Spinal cord (tissue), 10 donors: ENCODE results near the gene METRNL. TPM values are rescaled to one million over a fixed set of nuclear protein-coding genes. Genes with fewer than 3 reads are reported as not detected.

ENCODE experiments used
- DNase-seq, 6 donors: peaks; one replicate each; pipeline versions ENCODE4 v3.0.0 to v3.0.0-alpha.2; 2013 to 2015; ENCODE audit warnings: low spot score in 6 of 6, low read depth in 4 of 6
- H3K27ac ChIP-seq: one replicate; pipeline ENCODE4 v1.5.1; 2013; ENCODE audit warnings: low read depth, low read length, control low read depth
- H3K27me3 ChIP-seq: one replicate; pipeline ENCODE4 v1.6.1; 2013; ENCODE audit warnings: low read length; ENCODE audit not compliant: control insufficient read depth, insufficient read depth
- H3K36me3 ChIP-seq: one replicate; pipeline ENCODE4 v1.6.1; 2013; ENCODE audit warnings: low read length; ENCODE audit not compliant: control insufficient read depth, insufficient read depth
- H3K4me1 ChIP-seq: one replicate; pipeline ENCODE4 v1.6.1; 2013; ENCODE audit warnings: low read length; ENCODE audit not compliant: control insufficient read depth, insufficient read depth
- H3K4me3 ChIP-seq: one replicate; pipeline ENCODE4 v1.5.1; 2013; ENCODE audit warnings: low read depth, low read length, control low read depth
- H3K9me3 ChIP-seq: one replicate; pipeline ENCODE4 v1.6.1; 2013; ENCODE audit warnings: low read length; ENCODE audit not compliant: control insufficient read depth, insufficient read depth
- WGBS: methylation state at CpG from one replicate; pipeline ENCODE4 v1.1.5; 2013; ENCODE audit warnings: missing lambda C conversion rate; ENCODE audit not compliant: insufficient coverage; 5-methylcytosine and 5-hydroxymethylcytosine counted together
- polyA plus RNA-seq, 2 donors: library from polyadenylated mRNA; unstranded; fragments of 120-200 nt; gene quantifications; one replicate each; pipeline ENCODE4 v1.2.1, GENCODE V29; 2013; ENCODE audit not compliant: insufficient read length in 2 of 2
- total RNA-seq, 2 donors: library from RNA; depleted of rRNA in 1 of 2; stranded (reverse); fragments of 120-200 nt in 1 of 2; fragments of >200 nt in 1 of 2; gene quantifications; one replicate each; pipeline versions ENCODE4 v1.2.3 to v1.2.4, GENCODE V29; 2013 to 2014
- donor health status: healthy.

The METRNL gene
- total and polyA plus RNA-seq, 4 donors = 35.7 to 133 (median 47.8) TPM

- Histone ChIP-seq H3K9me3 (no peaks in the 10 kb centered on the region), H3K4me1 (peaks cover 25% of the 10 kb centered on the region), H3K27me3 (no peaks in the 10 kb centered on the region), H3K36me3 (no peaks in the 10 kb centered on the region), H3K4me3 (no peak overlapping the region), H3K27ac (no peak overlapping the region)
- WGBS = 94% methylated on average over 15 of the region's 16 CpGs
- no peak for DNase-seq
Observed at GRCh38 chr17:83070800-83071341, 8.5 kb upstream of the METRNL start.

GRCh38 chr17:83071365-83071764 is 8.0 kb upstream of the METRNL start:
- no peak overlapping the region for H3K4me3 ChIP-seq
- 93% methylated on average over 11 of the region's 12 CpGs for WGBS
- no peak for DNase-seq
- peaks cover 25% of the 10 kb centered on the region for H3K4me1 ChIP-seq
- no peaks in the 10 kb centered on the region for H3K36me3 ChIP-seq
- H3K27ac ChIP-seq = no peak overlapping the region
- H3K27me3 ChIP-seq = no peaks in the 10 kb centered on the region
- no peaks in the 10 kb centered on the region for H3K9me3 ChIP-seq

GRCh38 chr17:83071966-83072562 is 7.3 kb upstream of the METRNL start:
- DNase-seq = no peak

GRCh38 chr17:83072600-83073358 is 6.6 kb upstream of the METRNL start:
- 90% methylated on average over 26 of the region's 28 CpGs for WGBS
- no peaks in the 10 kb centered on the region for H3K9me3 ChIP-seq
- H3K4me1 ChIP-seq = peaks cover 29% of the 10 kb centered on the region
- H3K27ac ChIP-seq = no peak overlapping the region
- H3K27me3 ChIP-seq = no peaks in the 10 kb centered on the region
- H3K4me3 ChIP-seq = no peak overlapping the region
- H3K36me3 ChIP-seq = no peaks in the 10 kb centered on the region
- DNase-seq = no peak

More at GRCh38 chr17:83071966-83072562, 7.3 kb upstream of the METRNL start:
- H3K27me3 ChIP-seq = no peaks in the 10 kb centered on the region
- no peaks in the 10 kb centered on the region for H3K36me3 ChIP-seq
- H3K27ac ChIP-seq = no peak overlapping the region
- H3K4me3 ChIP-seq = no peak overlapping the region
- WGBS = 62% methylated on average over 8 of the region's 10 CpGs
- no peaks in the 10 kb centered on the region for H3K9me3 ChIP-seq
- peaks cover 25% of the 10 kb centered on the region for H3K4me1 ChIP-seq

- Histone ChIP-seq H3K9me3 (no peaks in the 10 kb centered on the region), H3K4me3 (no peak overlapping the region), H3K4me1 (peaks cover 34% of the 10 kb centered on the region), H3K27me3 (peaks cover 6% of the 10 kb centered on the region), H3K27ac (no peak overlapping the region), H3K36me3 (no peaks in the 10 kb centered on the region)
- no peak for DNase-seq
- 90% methylated on average over 32 of the region's 32 CpGs for WGBS
Observed at GRCh38 chr17:83073389-83074063, 5.9 kb upstream of the METRNL start.

GRCh38 chr17:83074486-83075223 is 4.8 kb upstream of the METRNL start:
- WGBS = 89% methylated on average over 45 of the region's 45 CpGs
- no peak overlapping the region for H3K27ac ChIP-seq
- no peak for DNase-seq
- no peaks in the 10 kb centered on the region for H3K36me3 ChIP-seq
- peaks cover 35% of the 10 kb centered on the region for H3K4me1 ChIP-seq
- peaks cover 6% of the 10 kb centered on the region for H3K27me3 ChIP-seq
- H3K9me3 ChIP-seq = no peaks in the 10 kb centered on the region
- no peak overlapping the region for H3K4me3 ChIP-seq

- 81% methylated on average over 14 of the region's 21 CpGs for WGBS
- H3K27me3 ChIP-seq = peaks cover 6% of the 10 kb centered on the region
- H3K9me3 ChIP-seq = no peaks in the 10 kb centered on the region
- DNase-seq = no peak
- no peak overlapping the region for H3K4me3 ChIP-seq
- H3K4me1 ChIP-seq = peaks cover 28% of the 10 kb centered on the region
- H3K36me3 ChIP-seq = no peaks in the 10 kb centered on the region
- H3K27ac ChIP-seq = no peak overlapping the region
Observed at GRCh38 chr17:83075270-83075880, 4.0 kb upstream of the METRNL start.

GRCh38 chr17:83076938-83077337 is 2.5 kb upstream of the METRNL start:
- Histone ChIP-seq H3K4me3 (no peak overlapping the region), H3K4me1 (peaks cover 23% of the 10 kb centered on the region), H3K27ac (no peak overlapping the region), H3K27me3 (peaks cover 6% of the 10 kb centered on the region), H3K9me3 (no peaks in the 10 kb centered on the region), H3K36me3 (peaks cover 8% of the 10 kb centered on the region)
- WGBS = 48% methylated on average over 3 of the region's 6 CpGs
- DNase-seq = no peak

- H3K36me3 ChIP-seq = peaks cover 8% of the 10 kb centered on the region
- H3K27ac ChIP-seq = no peak overlapping the region
- H3K4me3 ChIP-seq = no peak overlapping the region
- DNase-seq = no peak
- 65% methylated on average over 10 of the region's 11 CpGs for WGBS
- H3K27me3 ChIP-seq = peaks cover 6% of the 10 kb centered on the region
- H3K9me3 ChIP-seq = no peaks in the 10 kb centered on the region
- peaks cover 26% of the 10 kb centered on the region for H3K4me1 ChIP-seq
Observed at GRCh38 chr17:83077411-83077810, 2.0 kb upstream of the METRNL start.
